Measurements from ENCODE around the gene NTN5.

GRCh38 chr19:48676487-48676886 is 3.7 kb upstream of the NTN5 start:
- TF ChIP-seq HDGF (IDR thresholded peaks at IDR 0.05; ENCODE audit: borderline replicate concordance) (no peak), SUZ12 (IDR thresholded peaks at IDR 0.05) (no peak), FOXM1 (IDR thresholded peaks at IDR 0.05; ENCODE audit: borderline replicate concordance) (no peak), BHLHE40 (IDR thresholded peaks at IDR 0.05; ENCODE audit: borderline replicate concordance) (no peak), FOXK2 (IDR thresholded peaks at IDR 0.05) (no peak), ZNF384 (IDR thresholded peaks at IDR 0.05) (no peak), ELF4 (IDR thresholded peaks at IDR 0.05) (no peak), SP1 (IDR thresholded peaks at IDR 0.05) (no peak), FOXA1 (IDR thresholded peaks at IDR 0.05) (no peak), ARNT (IDR thresholded peaks at IDR 0.05) (no peak), NFRKB (IDR thresholded peaks at IDR 0.05) (no peak)
- TF ChIP-seq, protein P1, sequence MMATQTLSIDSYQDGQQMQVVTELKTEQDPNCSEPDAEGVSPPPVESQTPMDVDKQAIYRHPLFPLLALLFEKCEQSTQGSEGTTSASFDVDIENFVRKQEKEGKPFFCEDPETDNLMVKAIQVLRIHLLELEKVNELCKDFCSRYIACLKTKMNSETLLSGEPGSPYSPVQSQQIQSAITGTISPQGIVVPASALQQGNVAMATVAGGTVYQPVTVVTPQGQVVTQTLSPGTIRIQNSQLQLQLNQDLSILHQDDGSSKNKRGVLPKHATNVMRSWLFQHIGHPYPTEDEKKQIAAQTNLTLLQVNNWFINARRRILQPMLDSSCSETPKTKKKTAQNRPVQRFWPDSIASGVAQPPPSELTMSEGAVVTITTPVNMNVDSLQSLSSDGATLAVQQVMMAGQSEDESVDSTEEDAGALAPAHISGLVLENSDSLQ (IDR thresholded peaks at IDR 0.05): no peak

Data from HEK293T (cell line).